Sigmoid colon (tissue), 4 donors: ENCODE data around the gene TRIO.

ENCODE experiments used
- EP300 ChIP-seq, 4 donors: sonication (generic); formaldehyde crosslinking; IDR thresholded peaks; one replicate each; pipeline ENCODE4 v1.6.1; 2017; ENCODE audit warnings: antibody characterized with exemption in 4 of 4
- POLR2A ChIP-seq, 2 donors: fragments of 450-650 bp; IDR thresholded peaks; one replicate each; pipeline ENCODE4 v1.6.1; 2016; ENCODE audit warnings: antibody characterized with exemption in 2 of 2, mild to moderate bottlenecking in 2 of 2, moderate library complexity in 2 of 2
- TF ChIP-seq, protein P1 (sequence below), 4 experiments: fragments of 450-650 bp in 3 of 4; fragments of 200-600 bp in 1 of 4; IDR thresholded peaks; one replicate each; pipeline ENCODE4 v1.5.1; 2016 to 2019; ENCODE audit warnings: antibody characterized with exemption in 4 of 4, mild to moderate bottlenecking in 3 of 4, moderate library complexity in 2 of 4

GRCh38 chr5:14343376-14343775 lies 200.2 kb downstream of the TRIO start:
- TF ChIP-seq, protein P1, sequence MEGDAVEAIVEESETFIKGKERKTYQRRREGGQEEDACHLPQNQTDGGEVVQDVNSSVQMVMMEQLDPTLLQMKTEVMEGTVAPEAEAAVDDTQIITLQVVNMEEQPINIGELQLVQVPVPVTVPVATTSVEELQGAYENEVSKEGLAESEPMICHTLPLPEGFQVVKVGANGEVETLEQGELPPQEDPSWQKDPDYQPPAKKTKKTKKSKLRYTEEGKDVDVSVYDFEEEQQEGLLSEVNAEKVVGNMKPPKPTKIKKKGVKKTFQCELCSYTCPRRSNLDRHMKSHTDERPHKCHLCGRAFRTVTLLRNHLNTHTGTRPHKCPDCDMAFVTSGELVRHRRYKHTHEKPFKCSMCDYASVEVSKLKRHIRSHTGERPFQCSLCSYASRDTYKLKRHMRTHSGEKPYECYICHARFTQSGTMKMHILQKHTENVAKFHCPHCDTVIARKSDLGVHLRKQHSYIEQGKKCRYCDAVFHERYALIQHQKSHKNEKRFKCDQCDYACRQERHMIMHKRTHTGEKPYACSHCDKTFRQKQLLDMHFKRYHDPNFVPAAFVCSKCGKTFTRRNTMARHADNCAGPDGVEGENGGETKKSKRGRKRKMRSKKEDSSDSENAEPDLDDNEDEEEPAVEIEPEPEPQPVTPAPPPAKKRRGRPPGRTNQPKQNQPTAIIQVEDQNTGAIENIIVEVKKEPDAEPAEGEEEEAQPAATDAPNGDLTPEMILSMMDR (IDR thresholded peaks at IDR 0.05), result no peak
- TF ChIP-seq POLR2A (IDR thresholded peaks at IDR 0.05), result no peak
- no peak for TF ChIP-seq EP300 (IDR thresholded peaks at IDR 0.05)
